ENCODE measurements around the gene HINT3. TPM values are rescaled to one million over a fixed set of nuclear protein-coding genes. Genes with fewer than 3 reads are reported as not detected.
"Not testable (repeated sequence)": the region's sequence is repeated elsewhere in the genome, so short reads cannot be mapped to it uniquely, and the experiment has no call there.

The HINT3 gene
- total RNA-seq, 1 donor from 2014 or later: 16.4 TPM

- no peak for DNase-seq (ENCODE audit: extremely low read depth, low read depth, low spot score)
Measured at GRCh38 chr6:125959041-125959440, 2.5 kb downstream of the HINT3 start.

- no peak for DNase-seq (ENCODE audit: extremely low read depth, low read depth, low spot score)
Measured at GRCh38 chr6:125961117-125961516, 4.5 kb downstream of the HINT3 start.

- DNase-seq (ENCODE audit: extremely low read depth, low read depth, low spot score): no peak
Measured at GRCh38 chr6:125962900-125963497, 6.4 kb downstream of the HINT3 start.

- DNase-seq (ENCODE audit: extremely low read depth, low read depth, low spot score): no peak
Measured at GRCh38 chr6:125963817-125964216, 7.2 kb downstream of the HINT3 start.

- DNase-seq (ENCODE audit: extremely low read depth, low read depth, low spot score): no peak
Measured at GRCh38 chr6:125966569-125966968, 10.0 kb downstream of the HINT3 start.

GRCh38 chr6:125968493-125968892 is 11.9 kb downstream of the HINT3 start:
- DNase-seq (ENCODE audit: extremely low read depth, low read depth, low spot score): no peak

GRCh38 chr6:125970760-125971159 is 14.2 kb downstream of the HINT3 start:
- no peak for DNase-seq (ENCODE audit: extremely low read depth, low read depth, low spot score)

GRCh38 chr6:125972478-125972877 is 15.9 kb downstream of the HINT3 start:
- not testable (repeated sequence) for DNase-seq (ENCODE audit: extremely low read depth, low read depth, low spot score)

- DNase-seq (ENCODE audit: extremely low read depth, low read depth, low spot score): no peak
Measured at GRCh38 chr6:125974214-125974866, 17.8 kb downstream of the HINT3 start.

- DNase-seq (ENCODE audit: extremely low read depth, low read depth, low spot score): no peak
Measured at GRCh38 chr6:125979101-125979500, 22.5 kb downstream of the HINT3 start.

- no peak for DNase-seq (ENCODE audit: extremely low read depth, low read depth, low spot score)
Measured at GRCh38 chr6:125981571-125982185, 25.1 kb downstream of the HINT3 start.

GRCh38 chr6:125983246-125983945 is 26.8 kb downstream of the HINT3 start:
- no peak for DNase-seq (ENCODE audit: extremely low read depth, low read depth, low spot score)

- no peak for DNase-seq (ENCODE audit: extremely low read depth, low read depth, low spot score)
Measured at GRCh38 chr6:125984311-125984710, 27.7 kb downstream of the HINT3 start.

GRCh38 chr6:125985522-125985921 is 29.0 kb downstream of the HINT3 start:
- no peak for DNase-seq (ENCODE audit: extremely low read depth, low read depth, low spot score)

- no peak for DNase-seq (ENCODE audit: extremely low read depth, low read depth, low spot score)
Measured at GRCh38 chr6:125985979-125986300, 29.4 kb downstream of the HINT3 start.

GRCh38 chr6:125986301-125987025 is 29.9 kb downstream of the HINT3 start, which contains the start of gene TRMT11:
TRMT11 (plus strand) TSS chr6:125986540; CDS start chr6:125986551, 11 bp downstream.
- DNase-seq (ENCODE audit: extremely low read depth, low read depth, low spot score): no peak

GRCh38 chr6:125987026-125987617 is 30.6 kb downstream of the HINT3 start:
- DNase-seq (ENCODE audit: extremely low read depth, low read depth, low spot score): no peak

- no peak for DNase-seq (ENCODE audit: extremely low read depth, low read depth, low spot score)
Measured at GRCh38 chr6:125988280-125988679, 31.7 kb downstream of the HINT3 start.

- DNase-seq (ENCODE audit: extremely low read depth, low read depth, low spot score): no peak
Measured at GRCh38 chr6:125989631-125990030, 33.1 kb downstream of the HINT3 start.

- DNase-seq (ENCODE audit: extremely low read depth, low read depth, low spot score): no peak
Measured at GRCh38 chr6:125991653-125992052, 35.1 kb downstream of the HINT3 start.

Measured in glomerular endothelial cell (primary cell).